GM21619 (cell line): ENCODE data around the gene C1GALT1C1.

Experiments
- ATAC-seq: cut with Tn5 transposase; IDR thresholded peaks from one replicate; pipeline ENCODE4 v1.9.1; 2021; ENCODE audit not compliant: unreplicated experiment

The C1GALT1C1 gene

GRCh38 chrX:120585702-120586101 lies 44.2 kb downstream of the C1GALT1C1 start:
- no peak for ATAC-seq
